SK-N-SH (cell line): ENCODE data around the gene PPA1. TPM values are rescaled to one million over a fixed set of nuclear protein-coding genes. Genes with fewer than 3 reads are reported as not detected.

Experiments used
- CTCF ChIA-PET: fragments of 300-600, 350-600 bp; formaldehyde crosslinking; extraction: SDS; loops from one replicate; lab custom pipeline; 2021; lab: Yijun Ruan, JAX
- POLR2A ChIA-PET: fragments of 350-600 bp; sonication (Branson Sonifier 250); formaldehyde crosslinking; extraction: SDS; loops from one replicate; lab custom pipeline; 2020; ENCODE audit warnings: antibody characterized with exemption, inconsistent platforms; lab: Yijun Ruan, JAX
- DNase-seq: peaks from one replicate; pipeline ENCODE4 v3.0.0; 2012
- H2AFZ ChIP-seq: fragments of 200-600 bp; sonication (generic); 2 replicates; pipeline ENCODE4 v1.8.1; 2016; ENCODE audit warnings: antibody characterized with exemption, mild to moderate bottlenecking, low read depth
- H3F3A ChIP-seq: fragments of 200-600 bp; sonication (generic); replicated peaks from 2 replicates; pipeline ENCODE3; 2016; ENCODE audit warnings: antibody characterized with exemption, mild to moderate bottlenecking; ENCODE audit not compliant: insufficient read depth
- H3K27ac ChIP-seq, 2 experiments: fragments of 200-500 bp in 1 of 2; fragments of 200-600 bp in 1 of 2; sonication (Bioruptor generic) in 1 of 2; sonication (generic), shearing (Covaris generic) in 1 of 2; 2 replicates each; pipeline versions ENCODE4 v1.5.1 to v1.6.1; 2014 to 2016; ENCODE audit warnings: low read depth in 2 of 2, inconsistent platforms in 1 of 2, low read length in 1 of 2, mild to moderate bottlenecking in 1 of 2, mixed read lengths in 1 of 2
- H3K27me3 ChIP-seq: fragments of 200-600 bp; sonication (generic), shearing (Covaris generic); 2 replicates; pipeline ENCODE4 v1.6.1; 2016; ENCODE audit warnings: mixed run types; ENCODE audit not compliant: insufficient read depth
- H3K36me3 ChIP-seq, 2 experiments: fragments of 200-500 bp in 1 of 2; fragments of 200-600 bp in 1 of 2; sonication (Bioruptor generic) in 1 of 2; sonication (generic) in 1 of 2; replicated peaks in 1 of 2; 2 replicates each; pipeline versions ENCODE3 to v1.5.1; 2014 to 2016; ENCODE audit warnings: low read length in 1 of 2, mild to moderate bottlenecking in 1 of 2; ENCODE audit not compliant: insufficient read depth in 2 of 2, control insufficient read depth in 1 of 2
- H3K4me1 ChIP-seq, 2 experiments: fragments of 200-500 bp in 1 of 2; fragments of 200-600 bp in 1 of 2; sonication (Bioruptor generic) in 1 of 2; sonication (generic), shearing (Covaris generic) in 1 of 2; 2 replicates each; pipeline versions ENCODE4 v1.5.1 to v1.6.1; 2014 to 2016; ENCODE audit warnings: low read depth in 1 of 2, low read length in 1 of 2, mixed run types in 1 of 2; ENCODE audit not compliant: insufficient read depth in 2 of 2, control insufficient read depth in 1 of 2
- H3K4me2 ChIP-seq: fragments of 200-600 bp; sonication (generic), shearing (Covaris generic); 2 replicates; pipeline ENCODE4 v1.6.1; 2017; ENCODE audit warnings: mixed run types
- H3K4me3 ChIP-seq, 2 experiments: fragments of 200-500 bp in 1 of 2; fragments of 200-600 bp in 1 of 2; sonication (Bioruptor generic) in 1 of 2; sonication (generic), shearing (Covaris generic) in 1 of 2; 2 replicates each; pipeline versions ENCODE4 v1.5.1 to v1.8.1; 2014 to 2016; ENCODE audit warnings: low read depth in 2 of 2, inconsistent platforms in 1 of 2, low read length in 1 of 2, mild to moderate bottlenecking in 1 of 2, mixed read lengths in 1 of 2, moderate library complexity in 1 of 2
- H3K79me2 ChIP-seq: fragments of 200-600 bp; sonication (generic); 2 replicates; pipeline ENCODE4 v1.8.1; 2017; ENCODE audit warnings: mild to moderate bottlenecking; ENCODE audit not compliant: insufficient read depth
- H3K9ac ChIP-seq: fragments of 200-600 bp; sonication (generic); 2 replicates; pipeline ENCODE4 v1.6.1; 2017; ENCODE audit warnings: mixed run types
- H3K9me2 ChIP-seq: fragments of 200-600 bp; sonication (generic); 2 replicates; pipeline ENCODE4 v1.6.1; 2017; ENCODE audit warnings: mixed run types
- H3K9me3 ChIP-seq: fragments of 200-600 bp; sonication (generic); 2 replicates; pipeline ENCODE4 v1.6.1; 2017; ENCODE audit warnings: mixed run types, mild to moderate bottlenecking, moderate library complexity
- H4K20me1 ChIP-seq: fragments of 200-600 bp; sonication (generic); 2 replicates; pipeline ENCODE4 v1.6.1; 2017; ENCODE audit warnings: mild to moderate bottlenecking, mixed run types; ENCODE audit not compliant: insufficient read depth
- CTCF ChIP-seq: fragments of 200-600 bp; sonication (generic); IDR thresholded peaks from 2 replicates; pipeline ENCODE4 v1.6.1; 2017; ENCODE audit warnings: antibody characterized with exemption, mild to moderate bottlenecking, moderate library complexity
- ELF1 ChIP-seq: IDR thresholded peaks from 2 replicates; pipeline ENCODE4 v1.4.0; 2012
- EP300 ChIP-seq, 2 experiments: IDR thresholded peaks; 2 replicates each; pipeline versions ENCODE4 v1.4.0 to v1.6.1; 2012; ENCODE audit warnings: borderline replicate concordance in 1 of 2, low read depth in 1 of 2, low read length in 1 of 2
- FOSL2 ChIP-seq: IDR thresholded peaks from 2 replicates; pipeline ENCODE4 v1.4.0; 2012; ENCODE audit warnings: low read depth, mild to moderate bottlenecking, moderate library complexity, borderline replicate concordance
- FOXJ3 ChIP-seq: sonication (generic); formaldehyde crosslinking; IDR thresholded peaks from 2 replicates; pipeline ENCODE4 v1.5.1; 2020; ENCODE audit warnings: mild to moderate bottlenecking, missing genetic modification reagents
- GABPA ChIP-seq: IDR thresholded peaks from 2 replicates; pipeline ENCODE4 v1.4.0; 2012; ENCODE audit warnings: low read depth, mild to moderate bottlenecking
- GATA2 ChIP-seq: sonication (generic); formaldehyde crosslinking; IDR thresholded peaks from 2 replicates; pipeline ENCODE4 v1.5.0; 2020; ENCODE audit warnings: mild to moderate bottlenecking, missing genetic modification reagents
- JUND ChIP-seq: IDR thresholded peaks from 2 replicates; pipeline ENCODE4 v1.4.0; 2012
- MAX ChIP-seq: IDR thresholded peaks from 2 replicates; pipeline ENCODE4 v1.4.0; 2012; ENCODE audit warnings: low read depth
- MXI1 ChIP-seq: IDR thresholded peaks from 2 replicates; pipeline ENCODE4 v1.6.1; 2012; ENCODE audit warnings: mild to moderate bottlenecking, low read depth, low read length, improper control_type of control experiment
- NRF1 ChIP-seq: IDR thresholded peaks from 2 replicates; pipeline ENCODE4 v1.6.1; 2012; ENCODE audit warnings: low read depth, mild to moderate bottlenecking, low read length
- POLR2AphosphoS5 ChIP-seq: IDR thresholded peaks from 2 replicates; pipeline ENCODE4 v1.6.1; 2012; ENCODE audit warnings: low read depth, low read length
- RAD21 ChIP-seq: IDR thresholded peaks from 2 replicates; pipeline ENCODE4 v1.6.1; 2012; ENCODE audit warnings: mild to moderate bottlenecking, low read length
- RCOR1 ChIP-seq: fragments of 150-350 bp; IDR thresholded peaks from 2 replicates; pipeline ENCODE4 v1.6.1; 2017; ENCODE audit warnings: antibody characterized with exemption, low read length
- REST ChIP-seq: IDR thresholded peaks from 2 replicates; pipeline ENCODE4 v1.6.1; 2012; ENCODE audit warnings: mild to moderate bottlenecking, low read depth, low read length, moderate library complexity
- RFX5 ChIP-seq: IDR thresholded peaks from 2 replicates; pipeline ENCODE4 v1.6.1; 2012; ENCODE audit warnings: mild to moderate bottlenecking, improper control_type of control experiment, low read length
- SMC3 ChIP-seq: IDR thresholded peaks from 2 replicates; pipeline ENCODE4 v1.6.1; 2012; ENCODE audit warnings: low read depth, low read length, improper control_type of control experiment
- TEAD4 ChIP-seq: IDR thresholded peaks from 2 replicates; pipeline ENCODE4 v1.4.0; 2012; ENCODE audit warnings: mild to moderate bottlenecking, borderline replicate concordance; ENCODE audit not compliant: insufficient read depth
- USF1 ChIP-seq: IDR thresholded peaks from 2 replicates; pipeline ENCODE4 v1.4.0; 2012; ENCODE audit warnings: low read depth, borderline replicate concordance
- YY1 ChIP-seq: IDR thresholded peaks from 2 replicates; pipeline ENCODE4 v1.4.0; 2012; ENCODE audit warnings: low read depth, mild to moderate bottlenecking
- ZBTB33 ChIP-seq: IDR thresholded peaks from 2 replicates; pipeline ENCODE4 v1.4.0; 2012; ENCODE audit warnings: low read depth, borderline replicate concordance
- WGBS: methylation state at CpG from one replicate; pipeline ENCODE4 v1.1.6; 2017; ENCODE audit warnings: low lambda C conversion rate; 5-methylcytosine and 5-hydroxymethylcytosine counted together
- polyA plus RNA-seq, 3 experiments: library from polyadenylated mRNA; depleted of rRNA; stranded (reverse); fragments of >200 nt; gene quantifications; 2 replicates each; pipeline ENCODE4 v1.2.3, GENCODE V29; 2012

Gene PPA1
- polyA plus RNA-seq, 1 of the 3 experiments (the other 2 are of a cell fraction) = 125 TPM

- TF ChIP-seq MAX (no peak), MXI1 (no peak), ELF1 (no peak), RAD21 (no peak), YY1 (no peak), RFX5 (no peak)
These were observed 39.0 kb upstream of the PPA1 start (continued) for GRCh38 chr10:70271996-70272924.

GRCh38 chr10:70270952-70271351, 37.7 kb upstream of the PPA1 start:
- no peak overlapping the region for H3K4me2 ChIP-seq
- no peak overlapping the region for H2AFZ ChIP-seq
- H3K9me3 ChIP-seq = no peaks in the 10 kb centered on the region
- H3K4me3 ChIP-seq = no peak overlapping the region
- no peak overlapping the region for H3K27ac ChIP-seq
- H3K36me3 ChIP-seq = no peaks in the 10 kb centered on the region
- H3F3A ChIP-seq = peaks cover 5% of the 10 kb centered on the region
- peaks cover 2 to 3% of the 10 kb centered on the region in 2 experiments; a peak in 2 of 4 replicates for H3K4me1 ChIP-seq
- no peaks in the 10 kb centered on the region for H3K79me2 ChIP-seq
- no peak overlapping the region for H3K9ac ChIP-seq
- POLR2A ChIA-PET = interaction anchor here (1.3 kb wide), 1 partner anchor 10 kb away, joined by 3 read pairs; no protein-coding TSS in a partner anchor
- CTCF ChIA-PET = interaction anchor here (0.9 to 5.0 kb wide), 3 partner anchors 48 to 94 kb away, joined by 4 to 32 read pairs (median 4); no protein-coding TSS in a partner anchor
- no peaks in the 10 kb centered on the region for H3K9me2 ChIP-seq
- WGBS = 57% methylated on average over 2 of the region's 2 CpGs
- H4K20me1 ChIP-seq = no peaks in the 10 kb centered on the region
- no peaks in the 10 kb centered on the region for H3K27me3 ChIP-seq
- no peak for DNase-seq
- TF ChIP-seq MAX (no peak), NRF1 (no peak), EP300 (IDR thresholded peaks at IDR 0.05; ENCODE audit: borderline replicate concordance in 1 of 2, low read depth in 1 of 2, low read length in 1 of 2) (no peak), FOSL2 (no peak), TEAD4 (no peak), MXI1 (no peak), GATA2 (CRISPR knock-in tag) (no peak), RAD21 (no peak), REST (no peak), JUND (no peak), ZBTB33 (no peak), USF1 (no peak), SMC3 (no peak), GABPA (no peak), FOXJ3 (no peak), POLR2AphosphoS5 (no peak), YY1 (no peak), ELF1 (no peak), CTCF (no peak), RCOR1 (no peak)
